H9 (cell line): ENCODE measurements around the gene RAC2. TPM values are rescaled to one million over a fixed set of nuclear protein-coding genes. Genes with fewer than 3 reads are reported as not detected.

Source experiments
- DNase-seq: peaks from one replicate; pipeline ENCODE4 v3.0.0-alpha.2; 2017
- H2AFZ ChIP-seq: one replicate; pipeline ENCODE4 v1.6.1; 2013; ENCODE audit warnings: mild to moderate bottlenecking, low read length, control low read depth, moderate library complexity
- H2AK5ac ChIP-seq: 2 replicates; pipeline ENCODE4 v1.6.1; 2013; ENCODE audit warnings: low read length, control low read depth, mixed read lengths; ENCODE audit not compliant: insufficient read length
- H2BK120ac ChIP-seq: one replicate; pipeline ENCODE4 v1.6.1; 2013; ENCODE audit warnings: low read depth, mild to moderate bottlenecking, low read length, control low read depth, inconsistent platforms; ENCODE audit not compliant: poor library complexity, severe bottlenecking
- H2BK12ac ChIP-seq: 2 replicates; pipeline ENCODE4 v1.6.1; 2013; ENCODE audit warnings: low read length, control low read depth, mixed read lengths, low read depth; ENCODE audit not compliant: insufficient read length
- H2BK15ac ChIP-seq: 2 replicates; pipeline ENCODE4 v1.6.1; 2013; ENCODE audit warnings: low read depth, low read length, control low read depth
- H2BK20ac ChIP-seq: one replicate; pipeline ENCODE4 v1.6.1; 2013; ENCODE audit warnings: low read depth, mild to moderate bottlenecking, low read length, control low read depth, inconsistent platforms; ENCODE audit not compliant: poor library complexity, severe bottlenecking
- H2BK5ac ChIP-seq: 2 replicates; pipeline ENCODE4 v1.6.1; 2013; ENCODE audit warnings: low read length, control low read depth, mixed read lengths; ENCODE audit not compliant: insufficient read length
- H3K14ac ChIP-seq: 2 replicates; pipeline ENCODE4 v1.6.1; 2013; ENCODE audit warnings: low read length, control low read depth; ENCODE audit not compliant: insufficient read depth
- H3K18ac ChIP-seq: 2 replicates; pipeline ENCODE4 v1.6.1; 2013; ENCODE audit warnings: low read depth, mild to moderate bottlenecking, mixed read lengths, low read length, control low read depth; ENCODE audit not compliant: insufficient read length
- H3K23ac ChIP-seq: 2 replicates; pipeline ENCODE4 v1.6.1; 2013; ENCODE audit warnings: low read length, control low read depth, mixed read lengths, low read depth; ENCODE audit not compliant: insufficient read length
- H3K23me2 ChIP-seq: 2 replicates; pipeline ENCODE4 v1.6.1; 2013; ENCODE audit warnings: low read depth, mild to moderate bottlenecking, mixed read lengths, low read length, control low read depth; ENCODE audit not compliant: insufficient read length, poor library complexity, severe bottlenecking
- H3K27ac ChIP-seq: 2 replicates; pipeline ENCODE4 v1.5.1; 2013; ENCODE audit warnings: low read length, control low read depth, mixed read lengths, low read depth; ENCODE audit not compliant: insufficient read length
- H3K27me3 ChIP-seq: 2 replicates; pipeline ENCODE4 v1.6.1; 2013; ENCODE audit warnings: low read length, control low read depth, inconsistent platforms; ENCODE audit not compliant: insufficient read depth
- H3K4ac ChIP-seq: 2 replicates; pipeline ENCODE4 v1.6.1; 2013; ENCODE audit warnings: low read depth, mild to moderate bottlenecking, control low read depth, inconsistent platforms, low read length, moderate library complexity
- H3K4me1 ChIP-seq: 2 replicates; pipeline ENCODE4 v1.6.1; 2013; ENCODE audit warnings: low read length, control low read depth, inconsistent platforms; ENCODE audit not compliant: insufficient read depth
- H3K4me2 ChIP-seq: 2 replicates; pipeline ENCODE4 v1.6.1; 2013; ENCODE audit warnings: low read length, control low read depth, mixed read lengths; ENCODE audit not compliant: insufficient read length, insufficient read depth
- H3K56ac ChIP-seq: 2 replicates; pipeline ENCODE4 v1.6.1; 2013; ENCODE audit warnings: low read depth, mild to moderate bottlenecking, mixed read lengths, low read length, control low read depth; ENCODE audit not compliant: insufficient read length
- H3K79me1 ChIP-seq: 2 replicates; pipeline ENCODE4 v1.6.1; 2013; ENCODE audit warnings: low read depth, mild to moderate bottlenecking, moderate library complexity, low read length, control low read depth, inconsistent platforms; ENCODE audit not compliant: insufficient read depth, poor library complexity, severe bottlenecking
- H3K79me2 ChIP-seq: 2 replicates; pipeline ENCODE4 v1.6.1; 2013; ENCODE audit warnings: low read length, control low read depth, inconsistent platforms; ENCODE audit not compliant: insufficient read depth
- H3K9ac ChIP-seq: 2 replicates; pipeline ENCODE4 v1.6.1; 2013; ENCODE audit warnings: low read length, control low read depth, mixed read lengths; ENCODE audit not compliant: insufficient read length; ENCODE audit errors: extremely low read depth
- H3K9me3 ChIP-seq: one replicate; pipeline ENCODE4 v1.6.1; 2013; ENCODE audit warnings: low read depth, low read length, inconsistent platforms; ENCODE audit not compliant: control insufficient read depth
- H3T11ph ChIP-seq: one replicate; pipeline ENCODE4 v1.6.1; 2013; ENCODE audit warnings: mild to moderate bottlenecking, low read length, control low read depth, inconsistent platforms
- H4K20me1 ChIP-seq: one replicate; pipeline ENCODE4 v1.6.1; 2013; ENCODE audit not compliant: control insufficient read depth, insufficient read length, insufficient read depth
- H4K5ac ChIP-seq: 2 replicates; pipeline ENCODE4 v1.6.1; 2013; ENCODE audit warnings: low read depth, mild to moderate bottlenecking, mixed read lengths, low read length, control low read depth; ENCODE audit not compliant: insufficient read length
- H4K8ac ChIP-seq: replicated peaks from 2 replicates; pipeline ENCODE4 v1.6.1; 2013; ENCODE audit warnings: low read length, control low read depth, mixed read lengths, low read depth; ENCODE audit not compliant: insufficient read length
- H4K91ac ChIP-seq: 2 replicates; pipeline ENCODE4 v1.6.1; 2013; ENCODE audit warnings: low read depth, mild to moderate bottlenecking, moderate library complexity, mixed read lengths, low read length, control low read depth; ENCODE audit not compliant: insufficient read length
- H3K27ac Mint-ChIP-seq, 3 experiments: 2 replicates in 2 of 3; 3 replicates in 1 of 3; pipeline ENCODE4 v1.8.0; 2020 to 2021; ENCODE audit warnings: mixed read lengths in 3 of 3, mild to moderate bottlenecking in 1 of 3, moderate library complexity in 1 of 3
- H3K27me3 Mint-ChIP-seq: 2 replicates; pipeline ENCODE4 v1.8.0; 2021; ENCODE audit warnings: low read depth, mild to moderate bottlenecking, moderate library complexity, mixed read lengths
- H3K36me3 Mint-ChIP-seq, 3 experiments: 2 replicates in 2 of 3; 3 replicates in 1 of 3; pipeline ENCODE4 v1.8.0; 2020 to 2021; ENCODE audit warnings: low read depth in 3 of 3, mixed read lengths in 3 of 3; ENCODE audit not compliant: insufficient read depth in 1 of 3
- H3K4me1 Mint-ChIP-seq, 2 experiments: 2 replicates each; pipeline ENCODE4 v1.8.0; 2020; ENCODE audit warnings: mixed read lengths in 2 of 2
- H3K4me3 Mint-ChIP-seq, 2 experiments: 2 replicates in 1 of 2; 3 replicates in 1 of 2; pipeline ENCODE4 v1.8.0; 2020 to 2021; ENCODE audit warnings: mild to moderate bottlenecking in 2 of 2, mixed read lengths in 2 of 2, moderate library complexity in 1 of 2
- H3K9me3 Mint-ChIP-seq, 2 experiments: 2 replicates in 1 of 2; 3 replicates in 1 of 2; pipeline ENCODE4 v1.8.0; 2020; ENCODE audit warnings: mild to moderate bottlenecking in 2 of 2, mixed read lengths in 2 of 2, moderate library complexity in 1 of 2
- WGBS: extraction: QIAGEN DNeasy Blood & Tissue Kit; methylation state at CpG from one replicate; pipeline ENCODE4 v1.1.7; 2013; ENCODE audit warnings: missing lambda C conversion rate, low lambda C conversion rate, mixed read lengths; ENCODE audit not compliant: insufficient read length; ENCODE audit errors: extremely low coverage; 5-methylcytosine and 5-hydroxymethylcytosine counted together
- total RNA-seq: library from RNA; stranded (reverse); gene quantifications from 2 replicates; pipeline ENCODE4 v1.2.1, GENCODE V29; 2021
- TF ChIP-seq, protein P1 (sequence below): fragments of 200-600 bp; sonication (generic); conservative IDR thresholded peaks from 3 replicates; pipeline ENCODE4 v1.8.0; 2021; ENCODE audit warnings: antibody characterized with exemption, mild to moderate bottlenecking

Gene RAC2
- total RNA-seq, 1 experiment from 2014 or later: 2.8 TPM

- Histone ChIP-seq H4K20me1 (no peaks in the 10 kb centered on the region), H3K4me1 (no peaks in the 10 kb centered on the region), H2BK20ac (no peak overlapping the region), H3K79me2 (no peaks in the 10 kb centered on the region), H3K4ac (no peak overlapping the region), H3K23ac (no peak overlapping the region), H2AK5ac (no peak overlapping the region), H3K9me3 (no peaks in the 10 kb centered on the region), H3K23me2 (no peaks in the 10 kb centered on the region), H4K91ac (no peak overlapping the region), H3K56ac (no peak overlapping the region), H3T11ph (no peak overlapping the region), H2BK15ac (no peak overlapping the region), H2BK5ac (no peak overlapping the region), H3K9ac (no peak overlapping the region), H3K14ac (no peak overlapping the region), H2BK120ac (no peak overlapping the region), H2AFZ (no peak overlapping the region), H3K27me3 (no peaks in the 10 kb centered on the region), H4K8ac (no peak overlapping the region), H3K18ac (no peak overlapping the region), H3K79me1 (no peaks in the 10 kb centered on the region), H2BK12ac (no peak overlapping the region), H4K5ac (no peak overlapping the region), H3K27ac (no peak overlapping the region), H3K4me2 (no peak overlapping the region)
- peak overlapping the region in 1 of 3 experiments; percentile 57; a peak in 2 of 7 replicates for H3K27ac Mint-ChIP-seq
- H3K4me1 Mint-ChIP-seq: peaks cover 0 to 2% of the 10 kb centered on the region in 2 experiments; a peak in 1 of 4 replicates
- no peak overlapping the region for H3K4me3 Mint-ChIP-seq
- no peaks in the 10 kb centered on the region; a peak in 1 of 5 replicates for H3K9me3 Mint-ChIP-seq
- no peaks in the 10 kb centered on the region for H3K36me3 Mint-ChIP-seq
- H3K27me3 Mint-ChIP-seq: peaks cover 18% of the 10 kb centered on the region
- no CpG with 5 or more reads among the region's 7 CpGs for WGBS
- DNase-seq: no peak
- TF ChIP-seq, protein P1, sequence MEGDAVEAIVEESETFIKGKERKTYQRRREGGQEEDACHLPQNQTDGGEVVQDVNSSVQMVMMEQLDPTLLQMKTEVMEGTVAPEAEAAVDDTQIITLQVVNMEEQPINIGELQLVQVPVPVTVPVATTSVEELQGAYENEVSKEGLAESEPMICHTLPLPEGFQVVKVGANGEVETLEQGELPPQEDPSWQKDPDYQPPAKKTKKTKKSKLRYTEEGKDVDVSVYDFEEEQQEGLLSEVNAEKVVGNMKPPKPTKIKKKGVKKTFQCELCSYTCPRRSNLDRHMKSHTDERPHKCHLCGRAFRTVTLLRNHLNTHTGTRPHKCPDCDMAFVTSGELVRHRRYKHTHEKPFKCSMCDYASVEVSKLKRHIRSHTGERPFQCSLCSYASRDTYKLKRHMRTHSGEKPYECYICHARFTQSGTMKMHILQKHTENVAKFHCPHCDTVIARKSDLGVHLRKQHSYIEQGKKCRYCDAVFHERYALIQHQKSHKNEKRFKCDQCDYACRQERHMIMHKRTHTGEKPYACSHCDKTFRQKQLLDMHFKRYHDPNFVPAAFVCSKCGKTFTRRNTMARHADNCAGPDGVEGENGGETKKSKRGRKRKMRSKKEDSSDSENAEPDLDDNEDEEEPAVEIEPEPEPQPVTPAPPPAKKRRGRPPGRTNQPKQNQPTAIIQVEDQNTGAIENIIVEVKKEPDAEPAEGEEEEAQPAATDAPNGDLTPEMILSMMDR: no peak
These were observed 14.9 kb downstream of the RAC2 start for GRCh38 chr22:37229012-37229804.
